Endothelial cell of umbilical vein (primary cell): ENCODE data around the gene ZNF490.

Source experiments
- CTCF ChIP-seq, 2 donors: IDR thresholded peaks; 1 replicate in 1 of 2; 2 replicates in 1 of 2; pipeline ENCODE4 v1.5.1; 2011; ENCODE audit warnings: low read length in 2 of 2, mild to moderate bottlenecking in 2 of 2, moderate library complexity in 2 of 2, control low read depth in 1 of 2, inconsistent platforms in 1 of 2, low read depth in 1 of 2; ENCODE audit not compliant: insufficient read depth in 1 of 2; ENCODE audit errors: extremely low read depth in 1 of 2
- EZH2 ChIP-seq: IDR thresholded peaks from 2 replicates; pipeline ENCODE4 v1.6.1; 2012; ENCODE audit warnings: borderline replicate concordance, low read depth, mild to moderate bottlenecking, moderate library complexity, low read length, inconsistent platforms; ENCODE audit not compliant: severe bottlenecking
- FOS ChIP-seq: IDR thresholded peaks from 2 replicates; pipeline ENCODE4 v1.6.1; 2011; ENCODE audit warnings: mild to moderate bottlenecking, low read length, moderate library complexity, borderline replicate concordance; ENCODE audit not compliant: insufficient read depth
- GATA2 ChIP-seq: IDR thresholded peaks from 2 replicates; pipeline ENCODE4 v1.7.0; 2011; ENCODE audit warnings: low read depth, mild to moderate bottlenecking, moderate library complexity, mixed read lengths, low read length; ENCODE audit not compliant: insufficient read length, insufficient read depth
- JUN ChIP-seq: IDR thresholded peaks from 2 replicates; pipeline ENCODE4 v1.6.1; 2011; ENCODE audit warnings: borderline replicate concordance, low read depth; ENCODE audit not compliant: insufficient read length, insufficient read depth
- MAX ChIP-seq: IDR thresholded peaks from 2 replicates; pipeline ENCODE4 v1.6.1; 2011; ENCODE audit not compliant: insufficient read depth, insufficient read length
- MYC ChIP-seq: IDR thresholded peaks from one replicate; pipeline ENCODE4 v1.6.1; 2011; ENCODE audit warnings: mild to moderate bottlenecking, low read depth, low read length
- POLR2A ChIP-seq: IDR thresholded peaks from 2 replicates; pipeline ENCODE4 v1.6.1; 2012; ENCODE audit warnings: low read depth, mild to moderate bottlenecking, control low read depth, low read length
- POLR2AphosphoS5 ChIP-seq: IDR thresholded peaks from 2 replicates; pipeline ENCODE4 v1.6.1; 2012; ENCODE audit warnings: low read depth, mild to moderate bottlenecking, control low read depth, low read length, moderate library complexity; ENCODE audit not compliant: insufficient read depth

DNA sequence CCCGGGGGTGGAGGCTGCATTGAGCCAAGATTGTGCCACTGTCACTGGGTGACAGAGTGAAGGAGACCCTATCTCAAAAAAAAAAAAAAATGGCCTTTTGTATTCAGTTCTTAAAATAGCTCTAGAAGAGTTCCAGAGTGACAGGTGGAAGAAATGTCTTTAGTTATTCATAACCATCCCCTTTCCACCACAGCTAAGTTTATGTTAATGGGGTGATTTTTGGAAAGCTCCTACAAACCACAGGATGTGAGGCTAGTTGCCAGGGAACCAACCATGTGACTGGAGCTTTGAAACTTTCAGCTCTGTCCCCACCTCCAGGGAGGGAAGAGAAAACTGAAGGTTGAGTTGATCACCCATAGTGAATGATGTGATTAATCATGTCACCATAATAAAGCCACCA, 6.9 kb downstream of the ZNF490 start:
- TF ChIP-seq MAX: no peak
- TF ChIP-seq CTCF (IDR thresholded peaks at IDR 0.05; ENCODE audit: extremely low read depth in 1 of 2, insufficient read depth in 1 of 2, low read depth in 1 of 2, low read length in 2 of 2): no peak
- no peak for TF ChIP-seq EZH2
- TF ChIP-seq POLR2A: no peak
- TF ChIP-seq POLR2AphosphoS5: no peak
- no peak for TF ChIP-seq MYC
- TF ChIP-seq FOS: no peak
- no peak for TF ChIP-seq GATA2
- no peak for TF ChIP-seq JUN
